Measurements from ENCODE around the gene DLGAP1.

- no peak for TF ChIP-seq CTCF (IDR thresholded peaks at IDR 0.05; ENCODE audit: poor library complexity, severe bottlenecking)
- TF ChIP-seq EZH2 (IDR thresholded peaks at IDR 0.05; ENCODE audit: borderline replicate concordance, insufficient read depth, low read length, poor library complexity, severe bottlenecking): no peak
- TF ChIP-seq RAD21 (conservative IDR thresholded peaks at IDR 0.05): no peak
- no peak for TF ChIP-seq REST (IDR thresholded peaks at IDR 0.05; ENCODE audit: borderline replicate concordance)
Measured at GRCh38 chr18:4203568-4204437, 251.3 kb downstream of the DLGAP1 start.

Data from neural cell (in vitro differentiated cells).